Measurements from ENCODE around the gene AUTS2.

Gene AUTS2

DNA sequence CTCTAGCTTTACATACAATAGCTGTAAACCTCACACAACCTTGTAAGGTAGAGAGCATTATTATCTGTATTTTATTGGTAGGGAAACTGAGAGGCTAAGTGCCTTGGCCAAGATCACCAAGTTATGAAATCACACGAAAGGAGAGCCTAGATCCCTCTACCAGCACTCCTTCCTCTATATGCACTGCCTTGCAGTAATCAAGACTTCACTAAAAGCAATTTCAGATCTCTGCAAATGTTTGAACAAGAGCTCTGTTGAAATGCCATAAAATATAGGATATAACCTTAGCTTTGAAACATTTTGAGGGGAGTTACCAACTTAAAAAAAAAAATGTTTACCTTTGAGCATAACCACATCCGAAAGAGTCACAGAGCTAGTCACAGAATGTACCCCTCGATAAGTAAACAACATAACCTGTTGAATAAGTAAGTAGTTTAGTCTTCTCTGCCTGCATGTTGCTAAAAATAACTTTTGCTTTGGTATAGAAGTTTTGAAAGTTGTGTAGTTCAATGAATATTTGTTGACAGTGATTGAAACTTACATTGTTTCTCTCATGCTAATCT lies 709.4 kb downstream of the AUTS2 start:
- TF ChIP-seq, protein P1, sequence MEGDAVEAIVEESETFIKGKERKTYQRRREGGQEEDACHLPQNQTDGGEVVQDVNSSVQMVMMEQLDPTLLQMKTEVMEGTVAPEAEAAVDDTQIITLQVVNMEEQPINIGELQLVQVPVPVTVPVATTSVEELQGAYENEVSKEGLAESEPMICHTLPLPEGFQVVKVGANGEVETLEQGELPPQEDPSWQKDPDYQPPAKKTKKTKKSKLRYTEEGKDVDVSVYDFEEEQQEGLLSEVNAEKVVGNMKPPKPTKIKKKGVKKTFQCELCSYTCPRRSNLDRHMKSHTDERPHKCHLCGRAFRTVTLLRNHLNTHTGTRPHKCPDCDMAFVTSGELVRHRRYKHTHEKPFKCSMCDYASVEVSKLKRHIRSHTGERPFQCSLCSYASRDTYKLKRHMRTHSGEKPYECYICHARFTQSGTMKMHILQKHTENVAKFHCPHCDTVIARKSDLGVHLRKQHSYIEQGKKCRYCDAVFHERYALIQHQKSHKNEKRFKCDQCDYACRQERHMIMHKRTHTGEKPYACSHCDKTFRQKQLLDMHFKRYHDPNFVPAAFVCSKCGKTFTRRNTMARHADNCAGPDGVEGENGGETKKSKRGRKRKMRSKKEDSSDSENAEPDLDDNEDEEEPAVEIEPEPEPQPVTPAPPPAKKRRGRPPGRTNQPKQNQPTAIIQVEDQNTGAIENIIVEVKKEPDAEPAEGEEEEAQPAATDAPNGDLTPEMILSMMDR (IDR thresholded peaks at IDR 0.05; ENCODE audit: borderline replicate concordance, insufficient read depth, low read depth, low read length): no peak
- no peak overlapping the region for H3K4me3 ChIP-seq (ENCODE audit: low read depth, low read length)

DNA sequence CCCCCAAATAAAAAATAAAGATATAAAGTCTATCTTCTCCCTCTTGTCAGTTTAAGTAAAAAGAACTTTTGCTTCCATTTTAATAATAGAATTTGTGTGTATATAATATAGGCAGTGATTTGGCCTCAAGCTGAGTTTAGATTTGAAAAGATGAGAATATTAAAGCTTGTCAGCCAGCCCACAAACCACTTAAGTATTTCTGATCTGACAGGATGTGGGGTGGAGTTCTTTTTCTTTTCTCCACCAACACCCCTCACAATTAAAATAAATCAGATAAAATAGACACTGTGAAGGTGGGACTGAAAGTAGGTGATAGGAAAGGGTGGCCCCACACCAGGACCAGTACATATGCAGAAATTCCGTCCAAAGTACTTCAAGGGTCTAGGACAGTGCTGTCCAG lies 714.1 kb downstream of the AUTS2 start:
- no peak overlapping the region for H3K4me3 ChIP-seq (ENCODE audit: low read depth, low read length)
- TF ChIP-seq, protein P1 (IDR thresholded peaks at IDR 0.05; ENCODE audit: borderline replicate concordance, insufficient read depth, low read depth, low read length): no peak

GRCh38 chr7:70313271-70313670 lies 715.0 kb downstream of the AUTS2 start:
- H3K4me3 ChIP-seq (ENCODE audit: low read depth, low read length): no peak overlapping the region
- TF ChIP-seq, protein P1 (IDR thresholded peaks at IDR 0.05; ENCODE audit: borderline replicate concordance, insufficient read depth, low read depth, low read length): no peak

GRCh38 chr7:70313687-70314086 lies 715.4 kb downstream of the AUTS2 start:
- H3K4me3 ChIP-seq (ENCODE audit: low read depth, low read length): no peak overlapping the region
- TF ChIP-seq, protein P1 (IDR thresholded peaks at IDR 0.05; ENCODE audit: borderline replicate concordance, insufficient read depth, low read depth, low read length): no peak

- TF ChIP-seq, protein P1 (IDR thresholded peaks at IDR 0.05; ENCODE audit: borderline replicate concordance, insufficient read depth, low read depth, low read length): no peak
Measured at GRCh38 chr7:70314221-70314620, 715.9 kb downstream of the AUTS2 start.

GRCh38 chr7:70316745-70317144 lies 718.5 kb downstream of the AUTS2 start:
- TF ChIP-seq, protein P1 (IDR thresholded peaks at IDR 0.05; ENCODE audit: borderline replicate concordance, insufficient read depth, low read depth, low read length): no peak

More at GRCh38 chr7:70314221-70314620, 715.9 kb downstream of the AUTS2 start:
- H3K4me3 ChIP-seq (ENCODE audit: low read depth, low read length): no peak overlapping the region

GRCh38 chr7:70317356-70317755 lies 719.1 kb downstream of the AUTS2 start:
- TF ChIP-seq, protein P1 (IDR thresholded peaks at IDR 0.05; ENCODE audit: borderline replicate concordance, insufficient read depth, low read depth, low read length): no peak
- H3K4me3 ChIP-seq (ENCODE audit: low read depth, low read length): no peak overlapping the region

More at GRCh38 chr7:70316745-70317144, 718.5 kb downstream of the AUTS2 start:
- H3K4me3 ChIP-seq (ENCODE audit: low read depth, low read length): no peak overlapping the region

All from GM12875 (cell line).